IPS DF 6.9 (cell line): ENCODE measurements around the gene SDCBP2.

Experiments
- DNase-seq: peaks from one replicate; pipeline ENCODE4 v3.0.0-alpha.2; 2013; ENCODE audit warnings: low read depth, low spot score
- H3K27ac ChIP-seq: one replicate; pipeline ENCODE4 v1.5.1; 2013; ENCODE audit warnings: low read length, control low read depth
- H3K27me3 ChIP-seq: 2 replicates; pipeline ENCODE4 v1.6.1; 2013; ENCODE audit warnings: mild to moderate bottlenecking, low read length; ENCODE audit not compliant: control insufficient read depth, insufficient read depth
- H3K36me3 ChIP-seq: 2 replicates; pipeline ENCODE4 v1.6.1; 2013; ENCODE audit warnings: low read length; ENCODE audit not compliant: control insufficient read depth, insufficient read depth
- H3K4me1 ChIP-seq: 2 replicates; pipeline ENCODE4 v1.6.1; 2013; ENCODE audit warnings: low read length; ENCODE audit not compliant: control insufficient read depth, insufficient read depth
- H3K4me3 ChIP-seq: 2 replicates; pipeline ENCODE4 v1.5.1; 2013; ENCODE audit warnings: mild to moderate bottlenecking, low read length
- H3K9me3 ChIP-seq: 2 replicates; pipeline ENCODE4 v1.6.1; 2013; ENCODE audit warnings: low read length, inconsistent platforms; ENCODE audit not compliant: control insufficient read depth, insufficient read depth
- WGBS: extraction: QIAGEN DNeasy Blood & Tissue Kit; methylation state at CpG from one replicate; pipeline ENCODE4 v1.1.7; 2013; ENCODE audit warnings: mixed read lengths, missing lambda C conversion rate; ENCODE audit not compliant: insufficient read length, insufficient coverage; 5-methylcytosine and 5-hydroxymethylcytosine counted together

The SDCBP2 gene

GRCh38 chr20:1373036-1373435 is 44.1 kb upstream of the SDCBP2 start:
- Histone ChIP-seq H3K27ac (no peak overlapping the region), H3K27me3 (no peaks in the 10 kb centered on the region), H3K36me3 (0 out of 2 replicates have a peak, but pooled peaks cover 3% of the 10 kb centered on the region), H3K4me3 (no peak overlapping the region), H3K4me1 (no peaks in the 10 kb centered on the region), H3K9me3 (no peaks in the 10 kb centered on the region)
- WGBS, result no CpG with 5 or more reads among the region's 3 CpGs
- DNase-seq, result no peak

GRCh38 chr20:1371830-1372539 is 43.0 kb upstream of the SDCBP2 start:
- no peaks in the 10 kb centered on the region for H3K27me3 ChIP-seq
- DNase-seq, result no peak
- H3K9me3 ChIP-seq, result no peaks in the 10 kb centered on the region
- H3K36me3 ChIP-seq, result 0 out of 2 replicates have a peak, but pooled peaks cover 3% of the 10 kb centered on the region
- no peak overlapping the region for H3K4me3 ChIP-seq
- no CpG with 5 or more reads among the region's 5 CpGs for WGBS
- no peaks in the 10 kb centered on the region for H3K4me1 ChIP-seq
- no peak overlapping the region for H3K27ac ChIP-seq

GRCh38 chr20:1371202-1371782 is 42.4 kb upstream of the SDCBP2 start:
- no CpG with 5 or more reads among the region's 3 CpGs for WGBS
- no peak for DNase-seq
- Histone ChIP-seq H3K4me3 (no peak overlapping the region), H3K27ac (no peak overlapping the region), H3K36me3 (0 out of 2 replicates have a peak, but pooled peaks cover 3% of the 10 kb centered on the region), H3K4me1 (no peaks in the 10 kb centered on the region), H3K27me3 (no peaks in the 10 kb centered on the region), H3K9me3 (no peaks in the 10 kb centered on the region)

GRCh38 chr20:1370548-1371110 is 41.7 kb upstream of the SDCBP2 start:
- Histone ChIP-seq H3K4me1 (no peaks in the 10 kb centered on the region), H3K27me3 (no peaks in the 10 kb centered on the region), H3K4me3 (no peak overlapping the region), H3K27ac (no peak overlapping the region), H3K9me3 (no peaks in the 10 kb centered on the region), H3K36me3 (0 out of 2 replicates have a peak, but pooled peaks cover 3% of the 10 kb centered on the region)
- no peak for DNase-seq
- WGBS, result no CpG with 5 or more reads among the region's 2 CpGs

- Histone ChIP-seq H3K9me3 (no peaks in the 10 kb centered on the region), H3K27me3 (no peaks in the 10 kb centered on the region), H3K27ac (no peak overlapping the region), H3K4me1 (no peaks in the 10 kb centered on the region), H3K4me3 (no peak overlapping the region), H3K36me3 (0 out of 2 replicates have a peak, but pooled peaks cover 3% of the 10 kb centered on the region)
- no CpG with 5 or more reads among the region's 3 CpGs for WGBS
- no peak for DNase-seq
Measured at GRCh38 chr20:1369970-1370369, 41.0 kb upstream of the SDCBP2 start.

- H3K4me3 ChIP-seq, result no peak overlapping the region
- no peaks in the 10 kb centered on the region for H3K27me3 ChIP-seq
- WGBS, result no CpG with 5 or more reads among the region's 7 CpGs
- H3K36me3 ChIP-seq, result 0 out of 2 replicates have a peak, but pooled peaks cover 2% of the 10 kb centered on the region
- no peaks in the 10 kb centered on the region for H3K9me3 ChIP-seq
- no peaks in the 10 kb centered on the region for H3K4me1 ChIP-seq
- no peak for DNase-seq
- H3K27ac ChIP-seq, result no peak overlapping the region
Measured at GRCh38 chr20:1368448-1369199, 39.7 kb upstream of the SDCBP2 start.

- Histone ChIP-seq H3K36me3 (no peaks in the 10 kb centered on the region), H3K27me3 (no peaks in the 10 kb centered on the region), H3K27ac (no peak overlapping the region), H3K9me3 (no peaks in the 10 kb centered on the region), H3K4me3 (no peak overlapping the region), H3K4me1 (no peaks in the 10 kb centered on the region)
- no peak for DNase-seq
- no CpG with 5 or more reads among the region's 4 CpGs for WGBS
Measured at GRCh38 chr20:1367479-1367878, 38.5 kb upstream of the SDCBP2 start.

GRCh38 chr20:1364106-1364505 is 35.2 kb upstream of the SDCBP2 start:
- Histone ChIP-seq H3K27me3 (no peaks in the 10 kb centered on the region), H3K27ac (no peak overlapping the region), H3K4me3 (no peak overlapping the region), H3K36me3 (no peaks in the 10 kb centered on the region), H3K4me1 (no peaks in the 10 kb centered on the region), H3K9me3 (no peaks in the 10 kb centered on the region)
- no CpG with 5 or more reads among the region's 2 CpGs for WGBS
- no peak for DNase-seq

- Histone ChIP-seq H3K9me3 (no peaks in the 10 kb centered on the region), H3K4me1 (no peaks in the 10 kb centered on the region), H3K4me3 (no peak overlapping the region), H3K27me3 (no peaks in the 10 kb centered on the region), H3K36me3 (no peaks in the 10 kb centered on the region), H3K27ac (no peak overlapping the region)
- no CpG with 5 or more reads among the region's 5 CpGs for WGBS
- no peak for DNase-seq
Measured at GRCh38 chr20:1363522-1363921, 34.6 kb upstream of the SDCBP2 start.

- Histone ChIP-seq H3K27me3 (no peaks in the 10 kb centered on the region), H3K4me1 (no peaks in the 10 kb centered on the region), H3K4me3 (no peak overlapping the region), H3K9me3 (no peaks in the 10 kb centered on the region), H3K27ac (no peak overlapping the region), H3K36me3 (0 out of 2 replicates have a peak, but pooled peaks cover 2% of the 10 kb centered on the region)
- no peak for DNase-seq
- WGBS, result no CpG with 5 or more reads among the region's 2 CpGs
Measured at GRCh38 chr20:1362484-1362883, 33.5 kb upstream of the SDCBP2 start.
